ENCODE data around the gene SYNE1.

Gene SYNE1

GRCh38 chr6:152313542-152314482 lies 323.4 kb downstream of the SYNE1 start:
- DNase-seq: no peak
- H3K4me1 Mint-ChIP-seq (ENCODE audit: low read depth): peaks cover 17% of the 10 kb centered on the region
- no peak overlapping the region for H3K4me3 Mint-ChIP-seq

GRCh38 chr6:152312434-152312833 lies 324.7 kb downstream of the SYNE1 start:
- no peaks in the 10 kb centered on the region for H3K9me3 Mint-ChIP-seq
- no peak for DNase-seq
- H3K27me3 Mint-ChIP-seq: no peaks in the 10 kb centered on the region
- H3K36me3 Mint-ChIP-seq (ENCODE audit: low read depth): no peaks in the 10 kb centered on the region
- peaks cover 22% of the 10 kb centered on the region for H3K4me1 Mint-ChIP-seq (ENCODE audit: low read depth)
- H3K27ac Mint-ChIP-seq: no peak overlapping the region
- H3K4me3 Mint-ChIP-seq: no peak overlapping the region

More at GRCh38 chr6:152313542-152314482, 323.4 kb downstream of the SYNE1 start:
- Mint-ChIP-seq H3K36me3 (ENCODE audit: low read depth) (no peaks in the 10 kb centered on the region), H3K27ac (no peak overlapping the region), H3K9me3 (no peaks in the 10 kb centered on the region), H3K27me3 (no peaks in the 10 kb centered on the region)

GRCh38 chr6:152310371-152310954 lies 326.7 kb downstream of the SYNE1 start:
- Mint-ChIP-seq H3K9me3 (no peaks in the 10 kb centered on the region), H3K36me3 (ENCODE audit: low read depth) (no peaks in the 10 kb centered on the region), H3K4me1 (ENCODE audit: low read depth) (peaks cover 22% of the 10 kb centered on the region), H3K27ac (no peak overlapping the region), H3K4me3 (no peak overlapping the region), H3K27me3 (no peaks in the 10 kb centered on the region)
- DNase-seq: no peak

- H3K9me3 Mint-ChIP-seq: no peaks in the 10 kb centered on the region
- H3K27me3 Mint-ChIP-seq: no peaks in the 10 kb centered on the region
- no peak overlapping the region for H3K27ac Mint-ChIP-seq
- H3K4me1 Mint-ChIP-seq (ENCODE audit: low read depth): peaks cover 22% of the 10 kb centered on the region
- H3K36me3 Mint-ChIP-seq (ENCODE audit: low read depth): no peaks in the 10 kb centered on the region
- peak; percentile 69 for DNase-seq
- no peak overlapping the region for H3K4me3 Mint-ChIP-seq
Measured at GRCh38 chr6:152309648-152310047, 327.5 kb downstream of the SYNE1 start.

GRCh38 chr6:152309006-152309405 lies 328.2 kb downstream of the SYNE1 start:
- H3K27ac Mint-ChIP-seq: no peak overlapping the region
- no peak for DNase-seq
- no peak overlapping the region for H3K4me3 Mint-ChIP-seq
- no peaks in the 10 kb centered on the region for H3K36me3 Mint-ChIP-seq (ENCODE audit: low read depth)
- H3K27me3 Mint-ChIP-seq: no peaks in the 10 kb centered on the region
- H3K4me1 Mint-ChIP-seq (ENCODE audit: low read depth): peaks cover 22% of the 10 kb centered on the region
- no peaks in the 10 kb centered on the region for H3K9me3 Mint-ChIP-seq

GRCh38 chr6:152308306-152308705 lies 328.9 kb downstream of the SYNE1 start:
- Mint-ChIP-seq H3K27me3 (no peaks in the 10 kb centered on the region), H3K36me3 (ENCODE audit: low read depth) (no peaks in the 10 kb centered on the region), H3K9me3 (no peaks in the 10 kb centered on the region), H3K27ac (no peak overlapping the region), H3K4me3 (no peak overlapping the region), H3K4me1 (ENCODE audit: low read depth) (peaks cover 22% of the 10 kb centered on the region)
- DNase-seq: no peak

- DNase-seq: no peak
- Mint-ChIP-seq H3K27me3 (no peaks in the 10 kb centered on the region), H3K36me3 (ENCODE audit: low read depth) (peaks cover 10% of the 10 kb centered on the region), H3K4me1 (ENCODE audit: low read depth) (peaks cover 35% of the 10 kb centered on the region), H3K27ac (no peak overlapping the region), H3K9me3 (no peaks in the 10 kb centered on the region), H3K4me3 (no peak overlapping the region)
Measured at GRCh38 chr6:152305672-152306071, 331.5 kb downstream of the SYNE1 start.

GRCh38 chr6:152301765-152302568 lies 335.2 kb downstream of the SYNE1 start:
- H3K4me1 Mint-ChIP-seq (ENCODE audit: low read depth): peaks cover 40% of the 10 kb centered on the region
- peak; percentile 92 for DNase-seq
- peak overlapping the region; percentile 99 for H3K4me3 Mint-ChIP-seq
- peaks cover 10% of the 10 kb centered on the region for H3K36me3 Mint-ChIP-seq (ENCODE audit: low read depth)
- peak overlapping the region; percentile 99 for H3K27ac Mint-ChIP-seq
- H3K9me3 Mint-ChIP-seq: no peaks in the 10 kb centered on the region
- H3K27me3 Mint-ChIP-seq: no peaks in the 10 kb centered on the region

- Mint-ChIP-seq H3K4me1 (ENCODE audit: low read depth) (peaks cover 44% of the 10 kb centered on the region), H3K4me3 (peak overlapping the region; percentile 99), H3K36me3 (ENCODE audit: low read depth) (peaks cover 10% of the 10 kb centered on the region), H3K9me3 (no peaks in the 10 kb centered on the region), H3K27ac (peak overlapping the region; percentile 99), H3K27me3 (no peaks in the 10 kb centered on the region)
- DNase-seq: no peak
Measured at GRCh38 chr6:152301021-152301764, 336.0 kb downstream of the SYNE1 start.

GRCh38 chr6:152300517-152300916 lies 336.6 kb downstream of the SYNE1 start:
- peaks cover 50% of the 10 kb centered on the region for H3K4me1 Mint-ChIP-seq (ENCODE audit: low read depth)
- no peaks in the 10 kb centered on the region for H3K27me3 Mint-ChIP-seq
- H3K27ac Mint-ChIP-seq: peak overlapping the region; percentile 99
- no peaks in the 10 kb centered on the region for H3K9me3 Mint-ChIP-seq
- peaks cover 10% of the 10 kb centered on the region for H3K36me3 Mint-ChIP-seq (ENCODE audit: low read depth)
- DNase-seq: no peak
- H3K4me3 Mint-ChIP-seq: peak overlapping the region; percentile 99

GRCh38 chr6:152298848-152299735 lies 338.1 kb downstream of the SYNE1 start:
- H3K4me1 Mint-ChIP-seq (ENCODE audit: low read depth): peaks cover 53% of the 10 kb centered on the region
- H3K36me3 Mint-ChIP-seq (ENCODE audit: low read depth): peaks cover 10% of the 10 kb centered on the region
- H3K27me3 Mint-ChIP-seq: no peaks in the 10 kb centered on the region
- H3K27ac Mint-ChIP-seq: no peak overlapping the region
- no peak for DNase-seq
- no peak overlapping the region for H3K4me3 Mint-ChIP-seq
- H3K9me3 Mint-ChIP-seq: no peaks in the 10 kb centered on the region

- Mint-ChIP-seq H3K4me1 (ENCODE audit: low read depth) (peaks cover 53% of the 10 kb centered on the region), H3K9me3 (no peaks in the 10 kb centered on the region), H3K27ac (peak overlapping the region; percentile 26), H3K27me3 (no peaks in the 10 kb centered on the region), H3K36me3 (ENCODE audit: low read depth) (peaks cover 18% of the 10 kb centered on the region), H3K4me3 (no peak overlapping the region)
- no peak for DNase-seq
Measured at GRCh38 chr6:152298055-152298647, 339.0 kb downstream of the SYNE1 start.
